Measurements from ENCODE around the gene ALDH1L2.

Gene ALDH1L2

DNA sequence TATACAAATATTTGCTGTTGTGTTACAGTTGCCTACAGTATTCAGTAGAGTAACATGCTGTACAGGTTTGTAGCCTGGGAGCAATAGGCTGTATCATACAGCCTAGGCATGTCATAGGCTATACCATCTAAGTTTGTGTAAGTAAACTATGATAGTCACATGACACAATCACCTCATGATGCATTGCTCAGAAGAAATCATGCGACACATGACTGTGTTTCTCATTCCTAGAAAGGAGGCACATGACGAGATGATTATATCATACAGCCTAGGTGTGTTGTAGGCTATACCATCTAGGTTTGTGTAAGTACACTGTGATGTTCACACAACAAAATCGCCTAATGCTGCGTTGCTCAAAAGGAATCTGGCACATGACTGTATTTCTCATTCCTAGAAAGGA lies 66.2 kb downstream of the ALDH1L2 start:
- H3K9me3 ChIP-seq (ENCODE audit: control insufficient read depth in 1 of 2, low read length in 2 of 2): no peaks in the 10 kb centered on the region
- no peak overlapping the region for H3K27ac ChIP-seq (ENCODE audit: low read depth, low read length)

GRCh38 chr12:105015543-105015942 lies 68.7 kb downstream of the ALDH1L2 start:
- H3K4me1 ChIP-seq (ENCODE audit: control insufficient read depth in 1 of 2, insufficient read depth in 2 of 2, low read length in 2 of 2): no peaks in the 10 kb centered on the region
- H3K36me3 ChIP-seq (ENCODE audit: control insufficient read depth in 1 of 2, insufficient read depth in 2 of 2, low read length in 2 of 2): peaks cover 9 to 29% of the 10 kb centered on the region in 2 donors
- no peaks in the 10 kb centered on the region for H3K27me3 ChIP-seq (ENCODE audit: control insufficient read depth in 1 of 2, insufficient read depth in 2 of 2, low read length in 2 of 2)
- H3K9ac ChIP-seq (ENCODE audit: low read depth in 1 of 2, low read length in 2 of 2): no peak overlapping the region
- no peak overlapping the region for H3K27ac ChIP-seq (ENCODE audit: low read depth, low read length)
- H3K4me3 ChIP-seq (ENCODE audit: low read depth in 1 of 2, low read length in 2 of 2): no peak overlapping the region
- H3K9me3 ChIP-seq (ENCODE audit: control insufficient read depth in 1 of 2, low read length in 2 of 2): no peaks in the 10 kb centered on the region

More for the DNA sequence above, 66.2 kb downstream of the ALDH1L2 start:
- no peak overlapping the region for H3K9ac ChIP-seq (ENCODE audit: low read depth in 1 of 2, low read length in 2 of 2)
- peaks cover 9 to 24% of the 10 kb centered on the region in 2 donors for H3K36me3 ChIP-seq (ENCODE audit: control insufficient read depth in 1 of 2, insufficient read depth in 2 of 2, low read length in 2 of 2)
- H3K27me3 ChIP-seq (ENCODE audit: control insufficient read depth in 1 of 2, insufficient read depth in 2 of 2, low read length in 2 of 2): no peaks in the 10 kb centered on the region
- no peak overlapping the region for H3K4me3 ChIP-seq (ENCODE audit: low read depth in 1 of 2, low read length in 2 of 2)
- H3K4me1 ChIP-seq (ENCODE audit: control insufficient read depth in 1 of 2, insufficient read depth in 2 of 2, low read length in 2 of 2): no peaks in the 10 kb centered on the region

- H3K9ac ChIP-seq (ENCODE audit: low read depth in 1 of 2, low read length in 2 of 2): no peak overlapping the region
- no peak overlapping the region for H3K27ac ChIP-seq (ENCODE audit: low read depth, low read length)
- H3K4me1 ChIP-seq (ENCODE audit: control insufficient read depth in 1 of 2, insufficient read depth in 2 of 2, low read length in 2 of 2): no peaks in the 10 kb centered on the region
- no peaks in the 10 kb centered on the region for H3K27me3 ChIP-seq (ENCODE audit: control insufficient read depth in 1 of 2, insufficient read depth in 2 of 2, low read length in 2 of 2)
- H3K36me3 ChIP-seq (ENCODE audit: control insufficient read depth in 1 of 2, insufficient read depth in 2 of 2, low read length in 2 of 2): peaks cover 9 to 29% of the 10 kb centered on the region in 2 donors
- no peaks in the 10 kb centered on the region for H3K9me3 ChIP-seq (ENCODE audit: control insufficient read depth in 1 of 2, low read length in 2 of 2)
- no peak overlapping the region for H3K4me3 ChIP-seq (ENCODE audit: low read depth in 1 of 2, low read length in 2 of 2)
Measured at GRCh38 chr12:105014603-105015002, 69.7 kb downstream of the ALDH1L2 start.

GRCh38 chr12:105013892-105014291 lies 70.4 kb downstream of the ALDH1L2 start:
- Histone ChIP-seq H3K36me3 (ENCODE audit: control insufficient read depth in 1 of 2, insufficient read depth in 2 of 2, low read length in 2 of 2) (peaks cover 6 to 29% of the 10 kb centered on the region in 2 donors), H3K27ac (ENCODE audit: low read depth, low read length) (no peak overlapping the region), H3K4me3 (ENCODE audit: low read depth in 1 of 2, low read length in 2 of 2) (no peak overlapping the region), H3K9me3 (ENCODE audit: control insufficient read depth in 1 of 2, low read length in 2 of 2) (no peaks in the 10 kb centered on the region), H3K4me1 (ENCODE audit: control insufficient read depth in 1 of 2, insufficient read depth in 2 of 2, low read length in 2 of 2) (no peaks in the 10 kb centered on the region), H3K27me3 (ENCODE audit: control insufficient read depth in 1 of 2, insufficient read depth in 2 of 2, low read length in 2 of 2) (no peaks in the 10 kb centered on the region), H3K9ac (ENCODE audit: low read depth in 1 of 2, low read length in 2 of 2) (no peak overlapping the region)

DNA sequence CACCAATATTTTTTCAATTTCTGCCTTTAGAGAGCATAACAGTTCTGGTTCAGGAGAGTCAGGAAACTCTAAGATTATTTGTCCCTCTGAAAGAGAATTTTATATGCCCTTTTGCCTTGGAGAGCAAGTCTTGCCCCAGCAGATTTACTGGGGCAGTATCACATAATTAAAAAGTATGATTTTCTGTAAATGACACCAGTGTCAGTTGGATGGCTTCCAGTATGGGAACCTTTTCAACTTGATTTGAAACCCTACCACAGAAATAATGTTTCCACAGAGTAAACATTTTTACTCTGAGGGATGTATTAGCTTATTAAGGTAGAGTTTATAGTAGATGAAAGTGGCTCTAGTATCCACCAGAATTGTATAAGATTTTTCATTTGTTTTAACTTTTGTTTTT lies 82.8 kb downstream of the ALDH1L2 start:
- no peaks in the 10 kb centered on the region for H3K9me3 ChIP-seq (ENCODE audit: control insufficient read depth in 1 of 2, low read length in 2 of 2)
- no peak overlapping the region for H3K27ac ChIP-seq (ENCODE audit: low read depth, low read length)
- no peak overlapping the region for H3K9ac ChIP-seq (ENCODE audit: low read depth in 1 of 2, low read length in 2 of 2)
- H3K27me3 ChIP-seq (ENCODE audit: control insufficient read depth in 1 of 2, insufficient read depth in 2 of 2, low read length in 2 of 2): no peaks in the 10 kb centered on the region
- H3K36me3 ChIP-seq (ENCODE audit: control insufficient read depth in 1 of 2, insufficient read depth in 2 of 2, low read length in 2 of 2): peaks cover 5 to 39% of the 10 kb centered on the region in 2 donors
- H3K4me3 ChIP-seq (ENCODE audit: low read depth in 1 of 2, low read length in 2 of 2): no peak overlapping the region
- H3K4me1 ChIP-seq (ENCODE audit: control insufficient read depth in 1 of 2, insufficient read depth in 2 of 2, low read length in 2 of 2): peaks cover 16% of the 10 kb centered on the region in 2 donors

DNA sequence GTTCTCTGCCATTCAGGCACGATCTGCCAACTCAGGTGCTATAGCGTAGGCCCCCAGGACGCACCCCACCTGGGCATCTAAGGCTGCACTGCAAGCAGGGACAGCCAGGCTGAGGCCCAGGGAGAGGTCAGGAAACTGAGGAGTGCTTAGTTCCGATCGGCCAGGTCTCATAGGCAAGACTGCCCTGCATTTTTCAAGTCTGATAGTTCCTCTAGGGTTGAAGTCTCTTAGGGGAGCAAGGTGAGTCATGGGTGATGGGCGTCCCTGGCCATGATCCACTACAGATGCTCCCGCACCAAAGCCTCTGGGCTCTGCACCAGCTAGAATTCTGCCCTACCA lies 84.9 kb downstream of the ALDH1L2 start:
- Histone ChIP-seq H3K27me3 (ENCODE audit: control insufficient read depth in 1 of 2, insufficient read depth in 2 of 2, low read length in 2 of 2) (no peaks in the 10 kb centered on the region), H3K27ac (ENCODE audit: low read depth, low read length) (no peak overlapping the region), H3K9ac (ENCODE audit: low read depth in 1 of 2, low read length in 2 of 2) (no peak overlapping the region), H3K4me1 (ENCODE audit: control insufficient read depth in 1 of 2, insufficient read depth in 2 of 2, low read length in 2 of 2) (peaks cover 16% of the 10 kb centered on the region in 2 donors), H3K4me3 (ENCODE audit: low read depth in 1 of 2, low read length in 2 of 2) (peak overlapping the region in 1 of 2 donors; percentile 18), H3K9me3 (ENCODE audit: control insufficient read depth in 1 of 2, low read length in 2 of 2) (no peaks in the 10 kb centered on the region), H3K36me3 (ENCODE audit: control insufficient read depth in 1 of 2, insufficient read depth in 2 of 2, low read length in 2 of 2) (peaks cover 14 to 52% of the 10 kb centered on the region in 2 donors)

DNA sequence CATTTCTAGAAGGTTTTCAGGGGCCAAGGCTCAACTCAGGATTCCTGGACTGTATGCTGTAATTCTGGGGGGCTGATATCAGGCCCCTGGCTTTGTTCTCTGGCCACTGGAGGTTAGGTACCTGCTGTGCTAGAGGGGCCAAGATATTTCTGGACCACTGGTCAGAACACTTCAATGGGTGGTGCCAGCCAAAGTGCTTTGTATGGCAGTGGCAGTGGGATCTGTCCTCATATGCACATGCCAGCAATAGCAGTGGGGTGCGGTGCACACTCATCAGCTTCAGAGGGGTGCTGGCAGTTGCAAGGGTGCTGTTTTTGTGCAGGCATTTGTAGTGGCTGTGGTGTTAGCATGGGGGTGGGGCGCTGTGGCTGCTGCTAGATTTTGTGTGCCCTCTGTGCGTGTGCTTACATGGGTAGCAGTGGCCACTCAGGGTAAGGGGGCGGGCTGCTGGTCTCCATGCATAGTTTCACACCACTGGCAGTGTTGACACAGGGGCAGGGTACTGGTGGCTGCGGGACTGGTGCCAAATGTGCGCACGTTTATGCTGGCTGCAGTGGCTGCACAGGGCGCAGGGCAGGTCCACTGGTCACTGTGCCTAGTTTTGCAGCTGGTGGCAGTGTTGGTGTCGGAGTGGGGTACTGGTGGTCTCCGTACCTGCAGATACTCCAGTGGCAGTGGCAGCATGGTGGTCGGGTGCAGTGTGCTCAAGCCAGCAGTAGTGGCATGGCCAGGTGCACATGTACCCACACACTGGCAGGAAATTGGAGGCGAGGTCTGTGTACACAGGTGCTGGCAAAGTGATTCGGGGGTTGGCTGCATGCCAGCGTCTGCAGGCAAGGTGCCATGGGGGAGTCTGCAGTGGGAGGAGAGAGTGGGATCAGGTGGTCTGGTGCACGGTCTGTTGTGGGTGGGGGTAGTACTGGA lies 85.6 kb downstream of the ALDH1L2 start:
- Histone ChIP-seq H3K27ac (ENCODE audit: low read depth, low read length) (no peak overlapping the region), H3K36me3 (ENCODE audit: control insufficient read depth in 1 of 2, insufficient read depth in 2 of 2, low read length in 2 of 2) (peaks cover 14 to 50% of the 10 kb centered on the region in 2 donors), H3K4me1 (ENCODE audit: control insufficient read depth in 1 of 2, insufficient read depth in 2 of 2, low read length in 2 of 2) (peaks cover 16% of the 10 kb centered on the region in 2 donors), H3K4me3 (ENCODE audit: low read depth in 1 of 2, low read length in 2 of 2) (peak overlapping the region; percentile 18 to 23), H3K27me3 (ENCODE audit: control insufficient read depth in 1 of 2, insufficient read depth in 2 of 2, low read length in 2 of 2) (no peaks in the 10 kb centered on the region), H3K9me3 (ENCODE audit: control insufficient read depth in 1 of 2, low read length in 2 of 2) (no peaks in the 10 kb centered on the region), H3K9ac (ENCODE audit: low read depth in 1 of 2, low read length in 2 of 2) (no peak overlapping the region)

GRCh38 chr12:104997541-104997940 lies 86.7 kb downstream of the ALDH1L2 start:
- H3K9me3 ChIP-seq (ENCODE audit: control insufficient read depth in 1 of 2, low read length in 2 of 2): no peaks in the 10 kb centered on the region
- no peaks in the 10 kb centered on the region for H3K27me3 ChIP-seq (ENCODE audit: control insufficient read depth in 1 of 2, insufficient read depth in 2 of 2, low read length in 2 of 2)
- H3K4me3 ChIP-seq (ENCODE audit: low read depth in 1 of 2, low read length in 2 of 2): no peak overlapping the region
- no peak overlapping the region for H3K27ac ChIP-seq (ENCODE audit: low read depth, low read length)
- H3K4me1 ChIP-seq (ENCODE audit: control insufficient read depth in 1 of 2, insufficient read depth in 2 of 2, low read length in 2 of 2): peaks cover 16% of the 10 kb centered on the region in 2 donors
- no peak overlapping the region for H3K9ac ChIP-seq (ENCODE audit: low read depth in 1 of 2, low read length in 2 of 2)
- peaks cover 14 to 48% of the 10 kb centered on the region in 2 donors for H3K36me3 ChIP-seq (ENCODE audit: control insufficient read depth in 1 of 2, insufficient read depth in 2 of 2, low read length in 2 of 2)

GRCh38 chr12:104994336-104994735 lies 89.9 kb downstream of the ALDH1L2 start:
- peaks cover 21 to 53% of the 10 kb centered on the region in 2 donors for H3K36me3 ChIP-seq (ENCODE audit: control insufficient read depth in 1 of 2, insufficient read depth in 2 of 2, low read length in 2 of 2)
- H3K4me3 ChIP-seq (ENCODE audit: low read depth in 1 of 2, low read length in 2 of 2): no peak overlapping the region
- no peaks in the 10 kb centered on the region for H3K27me3 ChIP-seq (ENCODE audit: control insufficient read depth in 1 of 2, insufficient read depth in 2 of 2, low read length in 2 of 2)
- H3K4me1 ChIP-seq (ENCODE audit: control insufficient read depth in 1 of 2, insufficient read depth in 2 of 2, low read length in 2 of 2): peaks cover 12 to 19% of the 10 kb centered on the region in 2 donors
- H3K9me3 ChIP-seq (ENCODE audit: control insufficient read depth in 1 of 2, low read length in 2 of 2): no peaks in the 10 kb centered on the region
- H3K27ac ChIP-seq (ENCODE audit: low read depth, low read length): no peak overlapping the region
- no peak overlapping the region for H3K9ac ChIP-seq (ENCODE audit: low read depth in 1 of 2, low read length in 2 of 2)

DNA sequence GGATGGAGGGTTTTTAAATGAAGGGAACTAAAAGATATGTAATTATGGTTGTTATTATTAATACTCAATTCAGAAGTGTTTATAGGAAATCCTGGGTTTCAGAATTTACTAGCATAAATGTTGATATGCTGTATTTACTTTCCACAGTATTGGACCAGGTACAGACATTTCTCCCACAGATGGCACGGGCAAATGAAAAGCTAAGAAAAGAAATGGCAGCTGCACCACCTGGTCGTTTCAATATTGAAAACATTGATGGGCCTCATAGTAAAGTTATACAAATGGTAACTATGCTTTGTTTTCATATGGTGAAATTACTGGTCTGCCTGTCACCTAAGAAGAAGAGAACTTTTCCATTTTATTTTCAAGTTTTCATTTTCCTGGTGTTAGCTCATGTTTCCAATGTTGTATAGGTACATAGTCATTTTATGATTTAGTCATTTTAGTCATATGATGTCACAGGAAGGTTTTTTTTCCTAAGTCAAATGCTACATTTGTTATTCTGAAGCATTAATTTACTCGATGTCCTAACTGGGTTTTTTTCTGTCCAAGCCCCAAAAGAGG lies 92.6 kb downstream of the ALDH1L2 start:
- Histone ChIP-seq H3K27me3 (ENCODE audit: control insufficient read depth in 1 of 2, insufficient read depth in 2 of 2, low read length in 2 of 2) (no peaks in the 10 kb centered on the region), H3K9ac (ENCODE audit: low read depth in 1 of 2, low read length in 2 of 2) (no peak overlapping the region), H3K36me3 (ENCODE audit: control insufficient read depth in 1 of 2, insufficient read depth in 2 of 2, low read length in 2 of 2) (peaks cover 21 to 48% of the 10 kb centered on the region in 2 donors), H3K27ac (ENCODE audit: low read depth, low read length) (no peak overlapping the region), H3K4me1 (ENCODE audit: control insufficient read depth in 1 of 2, insufficient read depth in 2 of 2, low read length in 2 of 2) (peaks cover 12 to 16% of the 10 kb centered on the region in 2 donors), H3K9me3 (ENCODE audit: control insufficient read depth in 1 of 2, low read length in 2 of 2) (no peaks in the 10 kb centered on the region), H3K4me3 (ENCODE audit: low read depth in 1 of 2, low read length in 2 of 2) (no peak overlapping the region)

Data from duodenal mucosa (tissue), 2 donors.